Muscle of back (tissue), 11 donors: Measurements from ENCODE around the gene PDE6C. TPM values are rescaled to one million over a fixed set of nuclear protein-coding genes. Genes with fewer than 3 reads are reported as not detected.
"Not testable (repeated sequence)": the region's sequence is repeated elsewhere in the genome, so short reads cannot be mapped to it uniquely, and the experiment has no call there.

Experiments used
- DNase-seq, 3 donors: peaks; one replicate each; pipeline versions ENCODE4 v3.0.0 to v3.0.0-alpha.2; 2013
- polyA plus RNA-seq, 10 donors: library from polyadenylated mRNA; unstranded; fragments of 120-200 nt; gene quantifications; one replicate each; pipeline ENCODE4 v1.2.1, GENCODE V29; 2013; ENCODE audit not compliant: insufficient read length in 10 of 10

Gene PDE6C
- polyA plus RNA-seq, 10 donors, result 0.12 to 3.2 (median 0.71) TPM

DNA sequence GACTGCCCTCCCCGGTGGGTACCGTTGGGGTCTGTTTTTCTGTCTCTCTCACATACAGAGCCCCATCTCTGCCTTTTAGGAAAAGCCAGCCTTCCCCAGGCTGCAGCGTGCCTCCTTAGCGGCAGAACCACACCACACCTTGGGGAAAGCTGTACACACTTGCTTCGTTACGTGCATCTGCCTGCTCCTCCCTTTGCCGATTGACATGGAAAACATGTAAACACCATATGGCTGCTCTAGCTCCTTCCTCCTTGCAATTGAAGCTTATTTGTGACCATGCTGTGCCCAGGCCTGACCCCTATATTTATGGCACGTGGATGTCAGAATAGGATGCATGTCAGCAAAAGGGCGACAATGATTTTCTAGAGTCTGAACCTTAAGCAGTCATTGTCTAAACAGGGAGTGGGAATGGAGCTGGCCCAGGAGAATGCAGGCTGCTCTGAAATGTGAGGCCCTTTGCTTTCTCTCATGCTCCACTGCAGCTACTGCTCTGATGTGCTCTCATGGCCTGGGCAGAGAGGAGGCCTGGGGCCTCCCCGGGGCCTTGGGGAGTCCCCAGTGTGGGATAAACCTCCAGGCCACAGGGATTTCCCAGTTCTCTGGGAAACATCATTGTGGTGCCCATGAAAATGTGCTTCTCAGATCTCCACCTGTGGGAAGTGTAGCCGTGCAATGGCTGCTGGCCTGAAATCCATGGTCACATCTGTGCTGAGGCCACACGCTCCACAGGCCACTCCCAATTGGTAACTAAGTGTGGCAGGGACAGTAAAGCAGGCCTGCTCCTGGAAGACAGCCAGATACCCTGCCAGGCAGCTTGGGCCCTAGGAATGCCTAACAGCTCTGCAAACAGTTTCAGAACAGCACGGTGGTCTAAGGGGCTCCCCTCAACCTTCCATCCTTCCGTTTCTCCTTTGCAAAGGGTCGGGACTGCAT is 18.6 kb downstream of the PDE6C start:
- DNase-seq, result peak in 1 of 3 donors; percentile 19

DNA sequence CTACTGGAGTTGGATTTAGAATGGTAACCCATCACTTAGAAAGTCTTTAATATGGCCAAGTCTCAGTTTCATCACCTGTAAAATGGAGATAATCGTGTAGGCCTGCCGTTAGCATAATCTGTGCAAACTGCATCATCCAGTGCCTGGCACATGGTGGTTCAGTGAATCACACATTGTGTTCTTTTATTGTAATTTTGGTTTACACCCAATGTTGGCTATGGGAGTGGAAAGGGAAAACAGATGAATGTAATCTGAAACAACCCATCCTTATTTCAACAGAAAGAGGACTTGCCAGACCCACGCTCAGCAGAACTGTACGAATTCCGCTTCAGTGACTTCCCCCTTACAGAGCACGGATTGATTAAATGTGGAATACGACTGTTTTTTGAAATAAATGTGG is 27.5 kb downstream of the PDE6C start:
- DNase-seq, result no peak

DNA sequence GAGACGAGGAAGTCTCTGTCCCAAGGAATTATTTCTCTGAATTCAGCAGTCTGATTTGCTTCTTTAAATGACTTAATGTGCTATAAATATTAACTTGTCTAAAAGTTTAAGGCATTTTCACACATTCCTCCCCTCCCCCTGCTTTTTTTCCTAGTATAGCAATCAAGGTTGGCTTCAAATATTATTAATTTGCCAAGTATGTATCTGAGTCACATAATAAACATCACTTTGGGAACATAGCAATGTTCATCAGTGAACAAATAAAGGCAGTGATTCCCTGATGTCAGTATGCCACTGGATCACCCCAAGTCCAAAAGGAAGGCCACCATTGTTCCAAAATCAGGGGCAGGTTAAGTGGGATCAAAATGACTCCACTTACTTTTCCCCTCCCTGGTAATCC is 40.5 kb downstream of the PDE6C start:
- no peak for DNase-seq

DNA sequence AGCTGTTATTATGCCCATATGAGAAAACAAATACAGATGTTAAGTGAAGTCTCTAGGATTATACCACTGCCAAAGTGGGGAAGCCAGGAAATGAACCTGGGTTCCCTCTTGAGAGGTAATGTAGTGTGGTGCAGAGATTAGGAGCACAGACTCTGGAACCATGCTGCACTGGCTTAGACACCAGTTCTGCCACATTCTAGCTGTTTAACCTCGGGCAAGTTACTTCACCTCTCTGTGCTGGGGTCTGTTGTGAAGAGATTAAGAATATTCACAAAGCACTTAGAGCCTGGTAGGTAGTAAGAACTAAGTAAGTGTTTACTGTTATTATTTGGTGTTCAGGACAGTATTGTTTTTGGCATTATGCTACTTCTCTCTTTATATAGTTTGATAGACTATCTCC is 41.9 kb downstream of the PDE6C start:
- DNase-seq, result no peak

GRCh38 chr10:93656155-93656554 is 43.8 kb downstream of the PDE6C start:
- no peak for DNase-seq

DNA sequence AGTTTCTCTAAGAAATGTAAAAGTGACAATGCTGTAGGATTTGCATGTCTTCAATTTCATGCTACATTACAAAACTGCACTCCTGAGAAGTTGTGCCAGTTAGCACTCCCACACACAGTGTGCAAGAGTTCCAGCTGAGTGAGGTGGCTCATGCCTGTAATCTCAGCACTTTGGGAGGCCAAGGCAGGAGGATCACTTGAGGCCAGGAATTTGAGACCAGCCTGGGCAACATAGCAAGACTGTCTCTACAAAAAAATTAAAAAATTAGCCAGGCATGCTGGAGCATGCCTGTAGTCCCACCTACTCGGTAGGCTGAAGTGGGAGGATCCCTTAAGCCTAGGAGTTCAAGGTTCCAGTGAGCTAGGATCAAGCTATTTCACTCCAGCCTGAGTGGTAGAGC is 45.4 kb downstream of the PDE6C start:
- DNase-seq, result no peak

DNA sequence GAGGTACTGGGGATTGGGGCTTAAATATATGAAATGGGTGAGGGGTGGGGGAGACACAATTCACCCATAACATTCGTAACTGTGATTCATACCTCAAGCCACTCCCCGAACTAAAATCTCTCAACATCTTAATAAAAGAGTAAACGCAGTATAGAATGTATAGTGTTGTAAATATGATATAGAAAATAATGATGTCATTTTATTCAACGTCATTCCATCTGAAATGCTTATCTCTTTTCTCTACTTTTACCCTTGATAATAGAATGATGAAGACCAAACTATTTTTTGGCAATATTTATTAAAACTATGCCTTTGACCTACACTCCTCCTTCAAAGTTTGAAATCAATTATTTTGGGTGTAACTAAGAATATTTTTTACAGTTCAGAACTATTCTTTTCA is 53.7 kb downstream of the PDE6C start:
- DNase-seq, result no peak

- no peak for DNase-seq
These were observed 55.5 kb downstream of the PDE6C start for GRCh38 chr10:93667795-93668194.

DNA sequence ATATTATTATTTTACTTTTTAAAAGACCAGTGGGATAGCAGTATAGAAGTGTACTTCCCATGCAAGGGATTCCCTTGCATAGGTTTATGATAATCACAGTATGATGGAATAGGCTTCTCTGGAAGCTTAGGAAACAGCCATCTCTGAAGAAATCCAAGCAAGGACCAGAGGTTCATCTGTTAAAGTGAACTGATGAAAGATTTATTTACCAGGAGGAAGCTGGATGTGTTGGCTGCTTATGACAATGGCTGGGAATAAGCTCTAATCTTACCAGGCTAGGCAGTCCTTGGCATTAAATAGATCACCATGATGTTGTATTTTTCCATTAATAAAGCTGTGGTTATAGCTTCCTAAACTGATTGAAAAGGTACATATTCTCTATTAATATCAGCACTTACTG is 58.0 kb downstream of the PDE6C start:
- DNase-seq, result no peak

- DNase-seq, result no peak
These were observed 58.7 kb downstream of the PDE6C start for GRCh38 chr10:93671042-93671441.

DNA sequence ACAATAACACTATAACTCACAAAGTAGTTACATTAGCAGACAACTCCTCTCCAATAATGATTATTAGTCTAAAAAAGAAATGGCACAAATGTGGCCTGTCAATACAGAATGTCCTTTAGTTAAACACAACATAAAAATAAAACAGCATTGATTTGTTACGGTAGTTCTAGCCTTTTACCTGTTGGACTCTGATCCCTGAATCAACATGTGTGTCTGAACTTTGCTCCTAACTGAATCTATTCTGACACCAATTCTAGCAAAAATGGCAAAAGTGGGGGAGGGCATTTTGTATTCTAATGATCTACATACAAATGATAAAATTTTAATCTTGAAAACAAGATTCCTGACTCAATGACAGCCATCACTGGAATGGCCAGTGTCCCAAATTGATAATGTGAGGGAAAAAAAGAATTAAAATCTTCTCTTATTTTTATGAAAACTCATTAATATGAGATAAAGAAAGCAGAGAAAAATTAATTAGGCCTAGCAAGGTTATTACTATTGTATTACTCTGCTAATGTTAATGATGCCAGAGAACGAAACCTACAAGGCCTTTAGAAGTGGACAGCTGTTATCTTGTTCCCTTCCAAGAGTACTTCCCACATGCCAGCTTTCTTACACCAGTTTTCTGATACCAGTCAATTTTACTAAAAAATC is 59.8 kb downstream of the PDE6C start:
- no peak for DNase-seq

- DNase-seq, result no peak
These were observed 60.6 kb downstream of the PDE6C start for GRCh38 chr10:93672890-93673289.

- DNase-seq, result no peak
These were observed 61.5 kb downstream of the PDE6C start for GRCh38 chr10:93673791-93674190.

DNA sequence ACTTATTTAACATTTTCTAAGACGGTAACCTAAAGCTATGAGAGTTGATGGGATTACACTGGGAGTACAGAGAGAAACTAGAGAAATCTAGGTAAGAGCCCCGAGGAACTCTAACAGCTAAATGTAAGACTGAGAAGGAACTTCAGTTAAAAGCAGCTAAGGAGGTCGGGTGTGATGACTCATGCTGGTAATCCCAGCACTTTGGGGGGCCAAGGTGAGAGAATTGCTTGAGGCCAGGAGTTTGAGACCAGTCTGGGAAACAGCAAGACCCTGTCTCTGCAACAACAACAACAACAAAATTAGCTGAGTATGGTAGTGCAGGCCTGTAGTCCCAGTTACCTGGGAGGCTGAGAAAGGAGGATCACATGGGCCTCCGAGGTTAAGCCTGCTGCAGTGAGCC is 66.0 kb downstream of the PDE6C start:
- no peak for DNase-seq

DNA sequence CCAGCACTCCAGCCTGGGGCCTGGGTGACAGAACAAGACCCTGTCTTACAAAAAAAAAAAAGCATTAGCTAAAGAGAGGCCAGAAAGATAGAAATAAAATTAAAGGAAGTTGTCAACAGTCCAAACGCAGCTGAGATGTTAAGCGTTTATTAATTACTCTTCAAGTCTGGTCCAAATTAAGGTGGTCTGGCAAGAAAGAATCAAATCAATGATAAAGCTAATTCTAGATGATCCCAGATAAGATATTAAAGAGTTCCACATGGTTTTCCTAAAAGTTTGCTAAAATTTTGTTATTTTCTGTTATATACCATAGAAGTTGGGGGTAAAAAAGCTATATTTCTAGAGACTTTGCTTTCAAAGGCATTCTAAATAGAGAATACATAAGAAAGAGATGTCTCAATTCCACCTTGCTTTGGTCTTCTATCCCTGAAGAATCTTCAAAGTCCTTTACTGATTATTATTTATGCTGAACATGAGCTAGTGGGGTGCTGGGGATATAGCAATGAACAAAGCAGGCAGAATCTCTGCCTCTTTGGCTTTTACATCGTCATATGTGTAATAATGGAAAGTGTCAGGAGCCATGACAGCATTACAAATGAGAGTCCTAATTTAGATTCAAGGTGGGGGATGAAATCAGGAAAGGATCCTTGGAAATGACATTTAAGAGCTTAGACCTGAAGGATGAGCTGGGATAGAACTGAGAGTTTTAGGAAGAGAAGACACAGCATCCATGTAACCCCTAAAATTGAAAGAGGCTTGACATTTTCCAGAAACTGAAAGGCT is 66.7 kb downstream of the PDE6C start:
- no peak for DNase-seq

GRCh38 chr10:93680412-93681047 is 68.2 kb downstream of the PDE6C start:
- peak; percentile 16 to 54 (median 31) for DNase-seq

DNA sequence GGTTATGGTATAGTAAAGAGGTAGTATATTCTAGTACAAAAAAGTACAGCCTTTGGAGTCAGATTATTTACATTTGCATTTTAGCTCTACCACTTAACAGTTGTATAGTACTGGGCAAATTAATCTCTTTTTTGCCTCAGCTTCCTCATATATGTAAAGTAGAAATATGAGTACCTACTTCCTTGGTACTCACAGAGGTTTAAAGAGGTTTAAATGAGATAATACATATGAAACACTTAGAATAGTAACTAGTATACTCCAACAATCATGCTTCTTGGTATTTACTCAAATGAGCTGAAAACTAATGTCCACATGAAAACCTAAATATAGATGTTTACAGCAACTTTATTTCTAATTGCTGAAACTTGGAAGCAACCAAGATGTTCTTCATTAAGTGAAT is 75.4 kb downstream of the PDE6C start:
- DNase-seq, result no peak

DNA sequence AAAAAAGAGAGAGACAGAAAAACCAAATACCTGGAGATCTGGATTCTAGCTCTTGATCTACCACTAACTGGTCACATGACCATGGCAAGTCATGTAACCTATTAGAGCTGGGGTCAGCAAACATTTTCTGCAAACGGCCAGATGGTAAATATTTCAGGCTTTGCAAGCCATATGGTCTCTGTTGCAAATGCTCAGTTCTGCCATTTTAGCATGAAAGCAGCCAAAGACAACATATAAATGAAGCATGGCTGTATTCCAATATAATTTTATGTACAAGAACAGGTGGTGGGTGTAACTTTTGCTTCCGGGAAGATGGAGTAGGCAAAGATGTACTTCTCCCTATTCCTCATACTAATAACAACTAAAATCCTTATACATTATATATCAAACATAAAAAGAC is 83.4 kb downstream of the PDE6C start:
- DNase-seq, result peak in 1 of 3 donors; percentile 12

GRCh38 chr10:93696582-93696981 is 84.2 kb downstream of the PDE6C start:
- DNase-seq, result not testable (repeated sequence)

DNA sequence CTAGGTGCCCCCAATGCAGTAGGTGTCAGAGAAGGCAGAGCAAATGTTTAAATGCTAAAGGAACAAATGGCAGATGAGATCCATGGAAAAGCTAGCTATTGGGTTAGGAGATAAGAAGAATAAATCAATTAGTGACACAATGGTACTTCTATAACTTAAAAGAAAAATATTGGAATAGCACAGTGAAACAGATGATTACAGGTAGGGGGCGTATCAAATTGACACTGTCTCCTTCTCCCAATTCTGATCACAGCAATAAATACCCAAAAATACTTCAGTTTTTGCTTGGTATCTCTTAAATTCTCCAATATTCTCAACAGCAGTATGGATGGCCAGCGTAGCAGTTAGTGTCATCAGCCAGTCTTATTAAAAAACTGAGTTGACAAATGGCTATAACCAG is 84.9 kb downstream of the PDE6C start:
- DNase-seq, result no peak

DNA sequence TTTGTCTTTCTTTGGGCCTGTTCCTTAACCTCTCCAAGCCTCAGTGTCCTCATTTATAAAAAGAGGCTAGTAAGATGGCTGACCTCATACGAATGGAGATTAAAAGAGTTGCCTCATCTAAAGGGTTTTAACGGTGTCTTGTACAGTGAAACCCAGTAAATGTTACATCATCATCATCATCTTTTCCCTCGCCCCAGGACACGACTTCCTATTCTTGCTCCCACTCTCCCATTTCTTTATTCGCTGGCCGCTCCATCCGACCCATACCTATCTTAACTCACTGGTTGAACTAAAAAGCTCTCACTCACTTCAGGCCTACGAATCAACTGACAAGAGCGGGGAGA is 89.5 kb downstream of the PDE6C start:
- peak in 1 of 3 donors; percentile 35 for DNase-seq
